ENCODE measurements around the gene HS3ST5. TPM values are rescaled to one million over a fixed set of nuclear protein-coding genes. Genes with fewer than 3 reads are reported as not detected.

Gene HS3ST5
- total RNA-seq, 3 donors from 2014 or later (not counting 1 experiment from before 2014, with no cell fraction given), result not detected

DNA sequence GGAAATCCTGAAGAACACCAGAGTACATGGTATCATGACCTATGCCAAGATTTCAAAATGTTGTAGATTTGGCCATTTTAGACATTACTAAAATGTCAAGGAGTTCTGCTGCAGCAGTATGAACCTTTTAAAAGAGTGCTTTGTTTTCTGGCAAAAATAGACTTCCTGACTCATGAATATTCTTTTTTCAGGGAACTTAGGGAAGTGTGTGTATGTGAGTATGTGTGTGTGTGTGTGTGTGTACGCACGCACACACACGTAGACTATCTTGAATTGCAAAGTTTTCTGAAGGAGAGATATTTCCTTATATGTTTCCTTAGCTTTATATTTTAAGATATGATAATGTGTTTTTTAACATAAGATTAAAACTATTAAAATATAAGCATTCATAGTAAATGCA is 161.2 kb downstream of the HS3ST5 start:
- H3K4me3 ChIP-seq (ENCODE audit: low read length), result no peak overlapping the region
- H3K27ac Mint-ChIP-seq, result no peak overlapping the region
- H3K27me3 Mint-ChIP-seq (ENCODE audit: low read depth in 2 of 2), result no peaks in the 10 kb centered on the region
- H3K36me3 ChIP-seq (ENCODE audit: control insufficient read depth, insufficient read depth, low read length), result no peaks in the 10 kb centered on the region
- no peaks in the 10 kb centered on the region for H3K36me3 Mint-ChIP-seq
- DNase-seq (no peak), ATAC-seq (no peak)
- H3K4me1 ChIP-seq (ENCODE audit: control insufficient read depth, insufficient read depth, low read length), result no peaks in the 10 kb centered on the region
- H3K9me3 Mint-ChIP-seq, result peaks cover 3 to 6% of the 10 kb centered on the region in 2 donors
- no peaks in the 10 kb centered on the region for H3K4me1 Mint-ChIP-seq
- TF ChIP-seq, protein P1, sequence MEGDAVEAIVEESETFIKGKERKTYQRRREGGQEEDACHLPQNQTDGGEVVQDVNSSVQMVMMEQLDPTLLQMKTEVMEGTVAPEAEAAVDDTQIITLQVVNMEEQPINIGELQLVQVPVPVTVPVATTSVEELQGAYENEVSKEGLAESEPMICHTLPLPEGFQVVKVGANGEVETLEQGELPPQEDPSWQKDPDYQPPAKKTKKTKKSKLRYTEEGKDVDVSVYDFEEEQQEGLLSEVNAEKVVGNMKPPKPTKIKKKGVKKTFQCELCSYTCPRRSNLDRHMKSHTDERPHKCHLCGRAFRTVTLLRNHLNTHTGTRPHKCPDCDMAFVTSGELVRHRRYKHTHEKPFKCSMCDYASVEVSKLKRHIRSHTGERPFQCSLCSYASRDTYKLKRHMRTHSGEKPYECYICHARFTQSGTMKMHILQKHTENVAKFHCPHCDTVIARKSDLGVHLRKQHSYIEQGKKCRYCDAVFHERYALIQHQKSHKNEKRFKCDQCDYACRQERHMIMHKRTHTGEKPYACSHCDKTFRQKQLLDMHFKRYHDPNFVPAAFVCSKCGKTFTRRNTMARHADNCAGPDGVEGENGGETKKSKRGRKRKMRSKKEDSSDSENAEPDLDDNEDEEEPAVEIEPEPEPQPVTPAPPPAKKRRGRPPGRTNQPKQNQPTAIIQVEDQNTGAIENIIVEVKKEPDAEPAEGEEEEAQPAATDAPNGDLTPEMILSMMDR (IDR thresholded peaks at IDR 0.05), result no peak
- no peak overlapping the region for H3K4me3 Mint-ChIP-seq
- intact Hi-C loops (cut with micrococcal nuclease), result no loop called here
- H3K27ac ChIP-seq (ENCODE audit: low read length), result no peak overlapping the region
- WGBS (ENCODE audit: insufficient coverage), result no CpG with 5 or more reads among the region's 3 CpGs
- no peaks in the 10 kb centered on the region for H3K27me3 ChIP-seq (ENCODE audit: control insufficient read depth, insufficient read depth, low read length)
- H3K9me3 ChIP-seq (ENCODE audit: control insufficient read depth, insufficient read depth, low read length), result no peaks in the 10 kb centered on the region

DNA sequence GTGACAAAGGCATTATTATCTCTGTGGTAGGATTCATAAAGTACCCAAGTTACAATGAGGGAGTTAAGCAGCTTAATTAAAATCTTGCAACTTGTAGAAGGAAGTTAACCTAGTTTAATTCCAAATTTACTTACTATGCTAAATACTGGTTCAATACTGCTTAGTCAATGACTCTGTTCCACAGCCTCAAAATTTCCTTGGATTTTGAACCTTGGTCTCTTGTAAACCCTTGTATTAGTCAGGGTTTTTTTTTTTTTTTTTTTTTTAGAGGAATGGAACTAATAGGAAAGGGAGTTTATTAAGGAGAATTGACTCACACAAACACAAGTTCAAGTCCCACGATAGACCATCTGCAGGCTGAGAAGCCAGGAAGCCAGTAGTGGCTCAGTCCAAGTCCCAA is 163.4 kb downstream of the HS3ST5 start:
- DNase-seq (no peak), ATAC-seq (no peak)
- Histone ChIP-seq H3K27me3 (ENCODE audit: control insufficient read depth, insufficient read depth, low read length) (no peaks in the 10 kb centered on the region), H3K4me3 (ENCODE audit: low read length) (no peak overlapping the region), H3K27ac (ENCODE audit: low read length) (no peak overlapping the region), H3K36me3 (ENCODE audit: control insufficient read depth, insufficient read depth, low read length) (no peaks in the 10 kb centered on the region), H3K4me1 (ENCODE audit: control insufficient read depth, insufficient read depth, low read length) (no peaks in the 10 kb centered on the region), H3K9me3 (ENCODE audit: control insufficient read depth, insufficient read depth, low read length) (no peaks in the 10 kb centered on the region)
- TF ChIP-seq, protein P1 (IDR thresholded peaks at IDR 0.05), result no peak
- Mint-ChIP-seq H3K27ac (no peak overlapping the region), H3K4me1 (no peaks in the 10 kb centered on the region), H3K27me3 (ENCODE audit: low read depth in 2 of 2) (no peaks in the 10 kb centered on the region), H3K36me3 (no peaks in the 10 kb centered on the region), H3K4me3 (no peak overlapping the region), H3K9me3 (peaks cover 3 to 6% of the 10 kb centered on the region in 2 donors)
- 93% methylated on average over 1 of the region's 1 CpG for WGBS (ENCODE audit: insufficient coverage)
- intact Hi-C loops (cut with micrococcal nuclease), result no loop called here

DNA sequence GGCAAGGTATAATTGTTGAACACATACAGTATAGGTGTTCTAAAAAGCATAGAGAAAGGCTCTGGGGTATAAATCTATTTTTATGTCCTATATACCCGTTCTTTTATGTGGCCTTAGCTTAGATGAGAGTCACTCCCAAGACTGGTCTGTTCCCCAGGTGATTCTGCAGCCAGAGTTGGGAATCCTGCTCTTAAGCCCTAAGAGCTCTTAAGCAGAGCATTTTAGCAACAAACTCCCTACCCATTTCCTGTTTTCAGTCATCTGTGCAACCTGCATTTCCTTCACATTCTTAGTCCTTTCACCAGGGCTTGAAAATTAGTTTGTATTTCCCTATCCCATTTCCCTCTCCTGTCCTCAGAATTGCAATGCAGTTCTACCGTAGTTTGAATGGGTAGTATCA is 166.1 kb downstream of the HS3ST5 start:
- H3K4me1 Mint-ChIP-seq, result no peaks in the 10 kb centered on the region
- no peak overlapping the region for H3K27ac Mint-ChIP-seq
- Histone ChIP-seq H3K4me3 (ENCODE audit: low read length) (no peak overlapping the region), H3K9me3 (ENCODE audit: control insufficient read depth, insufficient read depth, low read length) (no peaks in the 10 kb centered on the region), H3K27me3 (ENCODE audit: control insufficient read depth, insufficient read depth, low read length) (no peaks in the 10 kb centered on the region), H3K36me3 (ENCODE audit: control insufficient read depth, insufficient read depth, low read length) (no peaks in the 10 kb centered on the region), H3K27ac (ENCODE audit: low read length) (no peak overlapping the region), H3K4me1 (ENCODE audit: control insufficient read depth, insufficient read depth, low read length) (no peaks in the 10 kb centered on the region)
- no peaks in the 10 kb centered on the region for H3K27me3 Mint-ChIP-seq (ENCODE audit: low read depth in 2 of 2)
- TF ChIP-seq, protein P1 (IDR thresholded peaks at IDR 0.05), result no peak
- DNase-seq (no peak), ATAC-seq (no peak)
- 80% methylated on average over 1 of the region's 2 CpGs for WGBS (ENCODE audit: insufficient coverage)
- intact Hi-C loops (cut with micrococcal nuclease), result no loop called here
- peaks cover 0 to 8% of the 10 kb centered on the region in 2 donors for H3K9me3 Mint-ChIP-seq
- no peaks in the 10 kb centered on the region for H3K36me3 Mint-ChIP-seq
- no peak overlapping the region for H3K4me3 Mint-ChIP-seq

DNA sequence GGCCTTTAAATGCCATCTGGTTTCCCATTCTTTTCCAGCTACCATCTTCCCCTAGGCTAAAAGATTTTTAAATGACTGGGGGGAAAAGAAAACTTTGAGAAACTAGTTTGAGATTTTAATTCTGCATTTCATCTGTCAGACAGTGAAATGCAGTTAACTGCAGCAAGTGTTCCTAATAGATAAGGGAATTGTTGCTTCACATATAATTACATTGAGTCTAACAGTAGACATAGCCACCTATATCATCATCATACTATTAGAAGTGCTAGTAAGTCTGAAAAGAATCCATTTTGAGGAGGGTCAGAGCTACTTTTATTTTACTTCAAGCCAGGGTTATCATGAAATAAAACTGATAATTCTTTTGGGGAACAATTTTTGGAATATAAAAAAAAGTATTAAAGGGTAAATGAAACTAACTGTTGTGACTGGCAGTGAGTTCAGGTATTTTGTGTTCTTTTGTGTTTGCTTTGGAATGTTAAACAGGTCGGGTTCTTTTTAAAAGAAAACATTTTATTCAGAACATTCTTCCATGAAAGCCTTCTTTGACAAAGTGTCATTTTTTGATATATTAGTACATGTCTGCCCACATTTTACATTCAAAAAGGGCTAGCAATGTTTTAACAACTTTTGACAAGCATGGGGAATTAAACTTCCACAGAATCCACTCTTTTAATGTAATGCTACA is 170.1 kb downstream of the HS3ST5 start:
- Mint-ChIP-seq H3K4me1 (no peaks in the 10 kb centered on the region), H3K36me3 (no peaks in the 10 kb centered on the region), H3K27me3 (ENCODE audit: low read depth in 2 of 2) (no peaks in the 10 kb centered on the region), H3K4me3 (no peak overlapping the region), H3K27ac (no peak overlapping the region), H3K9me3 (peaks cover 0 to 4% of the 10 kb centered on the region in 2 donors)
- Histone ChIP-seq H3K9me3 (ENCODE audit: control insufficient read depth, insufficient read depth, low read length) (no peaks in the 10 kb centered on the region), H3K36me3 (ENCODE audit: control insufficient read depth, insufficient read depth, low read length) (no peaks in the 10 kb centered on the region), H3K27ac (ENCODE audit: low read length) (no peak overlapping the region), H3K4me3 (ENCODE audit: low read length) (no peak overlapping the region), H3K4me1 (ENCODE audit: control insufficient read depth, insufficient read depth, low read length) (no peaks in the 10 kb centered on the region), H3K27me3 (ENCODE audit: control insufficient read depth, insufficient read depth, low read length) (no peaks in the 10 kb centered on the region)
- TF ChIP-seq, protein P1 (IDR thresholded peaks at IDR 0.05), result no peak
- no CpG with 5 or more reads among the region's 1 CpG for WGBS (ENCODE audit: insufficient coverage)
- intact Hi-C loops (cut with micrococcal nuclease), result no loop called here
- no peak for DNase-seq
- ATAC-seq, result no peak
